A549 (cell line): ENCODE measurements around the gene ARL2BP. TPM values are rescaled to one million over a fixed set of nuclear protein-coding genes. Genes with fewer than 3 reads are reported as not detected.
A peak's percentile ranks its signal among the peaks of the same experiment; 100 is the strongest.

Experiments
- ATAC-seq, 2 experiments: fragments of 200-7000 bp in 1 of 2; fragments of >200 bp in 1 of 2; cut with Nextera tagmentation in 1 of 2; cut with Tn5 transposase in 1 of 2; 3 replicates each; pipeline versions ENCODE4 v1.8.0 to v1.9.1; 2018 to 2020; ENCODE audit warnings: mild to moderate bottlenecking in 1 of 2, moderate library complexity in 1 of 2
- CTCF ChIA-PET: fragments of 300-600 bp; sonication (Branson Sonifier 250); formaldehyde crosslinking; extraction: SDS; loops from one replicate; lab custom pipeline; 2021; ENCODE audit warnings: antibody characterized with exemption, inconsistent platforms; lab: Yijun Ruan, JAX
- POLR2A ChIA-PET: fragments of 350-600 bp; formaldehyde crosslinking; extraction: SDS; loops from one replicate; lab custom pipeline; 2021; ENCODE audit warnings: antibody characterized with exemption, inconsistent platforms; lab: Yijun Ruan, JAX
- DNase-seq, 2 experiments: peaks; one replicate each; pipeline versions ENCODE4 v3.0.0 to v3.0.0-alpha.2; 2011 to 2016; ENCODE audit warnings: low read depth in 1 of 2, low spot score in 1 of 2
- FAIRE-seq: peaks from 2 replicates; lab custom pipeline; 2011; peaks lifted over from hg19 to GRCh38; lab: Jason Lieb, UNC
- H3K27ac ChIP-seq, 2 experiments: fragments of >200 bp; sonication (Bioruptor Twin); formaldehyde crosslinking; 3 replicates each; pipeline ENCODE4 v1.5.1; 2016 to 2017
- H3K4me1 ChIP-seq: fragments of >200 bp; sonication (Bioruptor Twin); formaldehyde crosslinking; 3 replicates; pipeline ENCODE4 v1.6.1; 2016
- H3K4me2 ChIP-seq: fragments of >200 bp; sonication (Bioruptor Twin); formaldehyde crosslinking; 3 replicates; pipeline ENCODE4 v1.6.1; 2016
- H3K4me3 ChIP-seq: fragments of >200 bp; sonication (Bioruptor Twin); formaldehyde crosslinking; 3 replicates; pipeline ENCODE4 v1.5.1; 2016
- H3K9me3 ChIP-seq: fragments of >200 bp; sonication (Bioruptor Twin); formaldehyde crosslinking; 3 replicates; pipeline ENCODE4 v1.6.1; 2016
- CHD4 ChIP-seq: fragments of 200-600 bp; sonication (generic); IDR thresholded peaks from 2 replicates; pipeline ENCODE4 v1.6.1; 2016; ENCODE audit warnings: antibody characterized with exemption, mild to moderate bottlenecking, borderline replicate concordance
- CTCF ChIP-seq: fragments of >200 bp; sonication (Bioruptor Twin); formaldehyde crosslinking; IDR thresholded peaks from 3 replicates; pipeline ENCODE4 v1.5.1; 2016
- FOSB ChIP-seq: fragments of 250-450 bp; sonication (Bioruptor Pico); IDR thresholded peaks from 2 replicates; pipeline ENCODE4 v1.5.0; 2020; ENCODE audit warnings: mild to moderate bottlenecking, moderate library complexity
- FOXS1 ChIP-seq: fragments of 250-450 bp; sonication (Bioruptor Pico); IDR thresholded peaks from 2 replicates; pipeline ENCODE4 v1.5.0; 2020; ENCODE audit warnings: mild to moderate bottlenecking, moderate library complexity
- HDAC2 ChIP-seq: fragments of 200-600 bp; sonication (generic); IDR thresholded peaks from 2 replicates; pipeline ENCODE4 v1.6.1; 2016
- HES2 ChIP-seq: fragments of >200 bp; sonication (Bioruptor Twin); formaldehyde crosslinking; IDR thresholded peaks from 2 replicates; pipeline ENCODE4 v1.6.1; 2016
- HEYL ChIP-seq: fragments of 250-450 bp; sonication (Bioruptor Pico); IDR thresholded peaks from 2 replicates; pipeline ENCODE4 v1.8.0; 2021; ENCODE audit warnings: mild to moderate bottlenecking, moderate library complexity
- HOXB5 ChIP-seq: fragments of 250-450 bp; sonication (Bioruptor Pico); IDR thresholded peaks from 2 replicates; pipeline ENCODE4 v1.5.0; 2020; ENCODE audit warnings: mild to moderate bottlenecking, moderate library complexity
- JUN ChIP-seq, 2 experiments: fragments of >200 bp; sonication (Bioruptor Twin); formaldehyde crosslinking; IDR thresholded peaks; 2 replicates in 1 of 2; 3 replicates in 1 of 2; pipeline ENCODE4 v1.6.1; 2016 to 2017
- MAZ ChIP-seq: fragments of 150-350 bp; IDR thresholded peaks from 2 replicates; pipeline ENCODE4 v1.6.1; 2014; ENCODE audit warnings: antibody characterized with exemption, low read depth, low read length, borderline replicate concordance
- NPAS2 ChIP-seq: fragments of 250-450 bp; sonication (Bioruptor Pico); IDR thresholded peaks from 2 replicates; pipeline ENCODE4 v1.8.0; 2022; ENCODE audit warnings: mild to moderate bottlenecking, moderate library complexity, borderline replicate concordance
- NR3C1 ChIP-seq: fragments of >200 bp; sonication (Bioruptor Twin); formaldehyde crosslinking; IDR thresholded peaks from 3 replicates; pipeline ENCODE4 v1.6.1; 2017
- PHF8 ChIP-seq: fragments of 200-600 bp; sonication (generic); IDR thresholded peaks from 2 replicates; pipeline ENCODE4 v1.6.1; 2016; ENCODE audit warnings: low read depth, mild to moderate bottlenecking, antibody characterized with exemption, moderate library complexity, borderline replicate concordance
- POLR2A ChIP-seq: IDR thresholded peaks from 2 replicates; pipeline ENCODE4 v1.6.1; 2012; ENCODE audit warnings: mild to moderate bottlenecking, low read length
- RCOR1 ChIP-seq: fragments of 150-350 bp; IDR thresholded peaks from 2 replicates; pipeline ENCODE4 v1.6.1; 2014; ENCODE audit warnings: antibody characterized with exemption, low read length, low read depth
- REST ChIP-seq: fragments of 200-600 bp; sonication (generic); IDR thresholded peaks from 2 replicates; pipeline ENCODE4 v1.6.1; 2016; ENCODE audit warnings: antibody characterized with exemption, mild to moderate bottlenecking, moderate library complexity
- RNF2 ChIP-seq: fragments of 200-600 bp; sonication (generic); IDR thresholded peaks from 2 replicates; pipeline ENCODE4 v1.6.1; 2016; ENCODE audit warnings: low read depth, mild to moderate bottlenecking, antibody characterized with exemption, moderate library complexity, borderline replicate concordance
- SMC3 ChIP-seq: fragments of >200 bp; sonication (Bioruptor Twin); formaldehyde crosslinking; IDR thresholded peaks from 3 replicates; pipeline ENCODE4 v1.6.1; 2018; ENCODE audit warnings: inconsistent platforms
- ZC3H11A ChIP-seq: fragments of 450-650 bp; IDR thresholded peaks from 2 replicates; pipeline ENCODE4 v1.6.1; 2014; ENCODE audit warnings: antibody characterized with exemption, mild to moderate bottlenecking
- ZFP36 ChIP-seq: fragments of 450-650 bp; IDR thresholded peaks from 2 replicates; pipeline ENCODE4 v1.6.1; 2014; ENCODE audit warnings: borderline replicate concordance; ENCODE audit not compliant: partially characterized antibody
- ZNF302 ChIP-seq: fragments of 250-450 bp; sonication (Bioruptor Pico); IDR thresholded peaks from 2 replicates; pipeline ENCODE4 v1.9.0; 2021; ENCODE audit warnings: inconsistent platforms, mild to moderate bottlenecking, moderate library complexity
- WGBS: methylation state at CpG from one replicate; pipeline ENCODE4 v1.1.6; 2017; ENCODE audit errors: missing lambda C conversion rate; 5-methylcytosine and 5-hydroxymethylcytosine counted together
- polyA plus RNA-seq, 4 experiments: library from polyadenylated mRNA; depleted of rRNA in 3 of 4; stranded (reverse); fragments of >200 nt; fragmentation: RNase III in 1 of 4; extraction: RNeasy Plus Mini Kit Qiagen cat#74134 plus additional on column Dnase treatment in 1 of 4; gene quantifications; 2 replicates in 3 of 4; 3 replicates in 1 of 4; pipeline ENCODE4 v1.2.3, GENCODE V29; 2011 to 2017
- TF ChIP-seq, protein P1 (sequence below): fragments of >200 bp; sonication (Bioruptor Twin); formaldehyde crosslinking; IDR thresholded peaks from 3 replicates; pipeline ENCODE4 v1.6.1; 2016
- TF ChIP-seq, protein P2 (sequence below): fragments of 250-450 bp; sonication (Bioruptor Pico); IDR thresholded peaks from 2 replicates; pipeline ENCODE4 v1.5.0; 2021; ENCODE audit warnings: mild to moderate bottlenecking, moderate library complexity, borderline replicate concordance
- TF ChIP-seq, protein P3 (sequence below): IDR thresholded peaks from 2 replicates; pipeline ENCODE4 v1.6.1; 2012

Gene ARL2BP
- polyA plus RNA-seq, 2 of the 4 experiments (the other 2 are of a cell fraction) = 67.0 to 126 TPM

GRCh38 chr16:57255686-57256415 is 10.8 kb downstream of the ARL2BP start:
- no peak for ATAC-seq
- ChIA-PET CTCF (interaction anchor here (1.4 to 2.0 kb wide), 3 partner anchors 9 to 162 kb away, joined by 4 to 8 read pairs (median 4); no protein-coding TSS in a partner anchor), POLR2A (interaction anchor here (2.1 kb wide), 1 partner anchor 11 kb away, joined by 11 read pairs; the partner anchor contains the start of gene ARL2BP)
- TF ChIP-seq JUN (IDR thresholded peaks at IDR 0.05) (no peak), HEYL (CRISPR knock-in tag) (no peak), ZNF302 (CRISPR knock-in tag) (no peak), NPAS2 (CRISPR knock-in tag) (no peak), HES2 (no peak), ZC3H11A (no peak), MAZ (no peak), CHD4 (no peak), NR3C1 (no peak), ZFP36 (no peak), RCOR1 (no peak), SMC3 (no peak), RNF2 (no peak)
- TF ChIP-seq, protein P1, sequence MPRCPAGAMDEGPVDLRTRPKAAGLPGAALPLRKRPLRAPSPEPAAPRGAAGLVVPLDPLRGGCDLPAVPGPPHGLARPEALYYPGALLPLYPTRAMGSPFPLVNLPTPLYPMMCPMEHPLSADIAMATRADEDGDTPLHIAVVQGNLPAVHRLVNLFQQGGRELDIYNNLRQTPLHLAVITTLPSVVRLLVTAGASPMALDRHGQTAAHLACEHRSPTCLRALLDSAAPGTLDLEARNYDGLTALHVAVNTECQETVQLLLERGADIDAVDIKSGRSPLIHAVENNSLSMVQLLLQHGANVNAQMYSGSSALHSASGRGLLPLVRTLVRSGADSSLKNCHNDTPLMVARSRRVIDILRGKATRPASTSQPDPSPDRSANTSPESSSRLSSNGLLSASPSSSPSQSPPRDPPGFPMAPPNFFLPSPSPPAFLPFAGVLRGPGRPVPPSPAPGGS = no peak
- TF ChIP-seq, protein P2, sequence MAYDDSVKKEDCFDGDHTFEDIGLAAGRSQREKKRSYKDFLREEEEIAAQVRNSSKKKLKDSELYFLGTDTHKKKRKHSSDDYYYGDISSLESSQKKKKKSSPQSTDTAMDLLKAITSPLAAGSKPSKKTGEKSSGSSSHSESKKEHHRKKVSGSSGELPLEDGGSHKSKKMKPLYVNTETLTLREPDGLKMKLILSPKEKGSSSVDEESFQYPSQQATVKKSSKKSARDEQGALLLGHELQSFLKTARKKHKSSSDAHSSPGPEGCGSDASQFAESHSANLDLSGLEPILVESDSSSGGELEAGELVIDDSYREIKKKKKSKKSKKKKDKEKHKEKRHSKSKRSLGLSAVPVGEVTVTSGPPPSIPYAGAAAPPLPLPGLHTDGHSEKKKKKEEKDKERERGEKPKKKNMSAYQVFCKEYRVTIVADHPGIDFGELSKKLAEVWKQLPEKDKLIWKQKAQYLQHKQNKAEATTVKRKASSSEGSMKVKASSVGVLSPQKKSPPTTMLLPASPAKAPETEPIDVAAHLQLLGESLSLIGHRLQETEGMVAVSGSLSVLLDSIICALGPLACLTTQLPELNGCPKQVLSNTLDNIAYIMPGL (CRISPR knock-in tag) = no peak
- H3K4me1 ChIP-seq = peaks cover 20% of the 10 kb centered on the region
- WGBS = 88% methylated on average over 10 of the region's 10 CpGs
- no peak overlapping the region for H3K27ac ChIP-seq
- DNase-seq = no peak
- no peak for FAIRE-seq
- no peak overlapping the region for H3K4me3 ChIP-seq
- H3K4me2 ChIP-seq = no peak overlapping the region
- H3K9me3 ChIP-seq = no peaks in the 10 kb centered on the region

DNA sequence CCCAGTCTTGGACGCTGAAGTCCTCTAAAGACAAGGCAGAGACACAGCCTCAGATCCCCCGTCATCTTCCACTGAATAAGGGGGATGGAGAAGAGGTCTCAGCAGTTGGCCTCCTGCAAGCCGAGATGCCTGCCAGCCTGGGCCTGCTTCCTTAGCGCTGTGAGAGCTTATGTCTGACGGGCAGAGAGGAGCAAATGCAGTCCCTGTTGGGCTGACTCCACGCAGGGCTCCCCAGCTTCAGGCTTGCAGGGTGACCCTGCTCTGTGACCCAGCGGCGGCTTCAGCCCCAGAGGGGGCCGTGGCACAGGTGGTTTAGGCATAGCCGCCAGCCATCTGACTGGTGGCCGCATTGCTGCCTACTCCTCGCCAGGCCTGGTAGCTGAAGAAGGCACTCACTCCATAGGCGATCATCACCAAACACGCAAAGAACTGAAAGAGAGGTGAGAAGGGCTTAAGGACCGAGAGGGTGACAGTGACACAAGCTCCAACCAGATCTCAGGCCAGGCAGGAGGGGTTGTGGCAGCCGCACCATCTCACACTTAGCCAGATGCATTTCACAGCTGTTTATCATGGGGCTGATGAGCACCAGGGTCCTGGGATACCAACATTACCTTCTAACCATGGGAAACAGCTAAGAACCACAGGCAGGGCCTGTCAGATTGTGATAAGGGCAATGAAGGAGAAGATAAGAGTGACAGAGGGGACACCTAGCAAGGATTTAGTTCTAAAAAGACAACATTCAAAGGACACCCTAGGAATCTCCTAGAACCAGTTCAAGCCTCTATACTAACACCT is 11.7 kb downstream of the ARL2BP start:
- Histone ChIP-seq H3K9me3 (no peaks in the 10 kb centered on the region), H3K4me1 (peaks cover 20% of the 10 kb centered on the region), H3K4me3 (no peak overlapping the region), H3K27ac (no peak overlapping the region), H3K4me2 (no peak overlapping the region)
- ATAC-seq (0 out of 6 replicates have a peak, but pooled peaks of 1 of the 2 experiments have one; percentile 4), FAIRE-seq (no peak), DNase-seq (no peak)
- WGBS = 86% methylated on average over 16 of the region's 16 CpGs
- ChIA-PET POLR2A (interaction anchor here (0.8 to 2.1 kb wide), 2 partner anchors 12 kb away, joined by 3 to 11 read pairs; partner anchors contain the start of gene ARL2BP), CTCF (interaction anchor here (1.2 to 1.9 kb wide), 3 partner anchors 8 to 161 kb away, joined by 4 to 8 read pairs (median 5); no protein-coding TSS in a partner anchor)
- no peak for TF ChIP-seq REST
- TF ChIP-seq CTCF = no peak
- no peak for TF ChIP-seq NPAS2 (CRISPR knock-in tag)
- no peak for TF ChIP-seq POLR2A
- TF ChIP-seq, protein P1 = no peak
- TF ChIP-seq PHF8 = no peak
- TF ChIP-seq HOXB5 = no peak
- TF ChIP-seq FOSB (CRISPR knock-in tag) = no peak
- no peak for TF ChIP-seq HDAC2
- TF ChIP-seq ZNF302 (CRISPR knock-in tag) = no peak
- TF ChIP-seq FOXS1 (CRISPR knock-in tag) = no peak
- TF ChIP-seq, protein P3, sequence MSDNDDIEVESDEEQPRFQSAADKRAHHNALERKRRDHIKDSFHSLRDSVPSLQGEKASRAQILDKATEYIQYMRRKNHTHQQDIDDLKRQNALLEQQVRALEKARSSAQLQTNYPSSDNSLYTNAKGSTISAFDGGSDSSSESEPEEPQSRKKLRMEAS = no peak
